Right hindlimb (tissue), 1 donor: ENCODE data around the gene DIS3L2.

Experiments used
- DNase-seq: peaks from one replicate; pipeline ENCODE4 v3.0.0-alpha.2; 2018

Gene DIS3L2

DNA sequence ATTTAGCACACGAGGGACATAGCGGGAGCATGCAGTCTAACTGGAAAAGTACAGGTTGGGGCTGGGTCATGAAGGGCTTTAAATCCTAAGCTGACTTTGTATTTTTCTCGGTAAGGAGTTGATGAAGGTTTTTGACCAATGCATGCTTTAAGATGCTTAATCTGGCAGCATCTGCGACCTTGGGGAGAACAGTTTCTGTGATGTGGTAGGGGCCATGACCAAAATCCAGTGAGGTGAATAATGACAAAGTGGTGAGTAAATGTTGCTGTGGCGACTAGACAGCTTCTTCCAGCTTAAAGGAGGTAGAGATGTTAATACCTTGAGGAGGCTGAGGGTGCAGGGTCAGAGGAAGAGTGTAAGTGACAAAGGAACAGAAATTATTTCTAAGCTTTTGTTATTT lies 242.4 kb downstream of the DIS3L2 start:
- no peak for DNase-seq

DNA sequence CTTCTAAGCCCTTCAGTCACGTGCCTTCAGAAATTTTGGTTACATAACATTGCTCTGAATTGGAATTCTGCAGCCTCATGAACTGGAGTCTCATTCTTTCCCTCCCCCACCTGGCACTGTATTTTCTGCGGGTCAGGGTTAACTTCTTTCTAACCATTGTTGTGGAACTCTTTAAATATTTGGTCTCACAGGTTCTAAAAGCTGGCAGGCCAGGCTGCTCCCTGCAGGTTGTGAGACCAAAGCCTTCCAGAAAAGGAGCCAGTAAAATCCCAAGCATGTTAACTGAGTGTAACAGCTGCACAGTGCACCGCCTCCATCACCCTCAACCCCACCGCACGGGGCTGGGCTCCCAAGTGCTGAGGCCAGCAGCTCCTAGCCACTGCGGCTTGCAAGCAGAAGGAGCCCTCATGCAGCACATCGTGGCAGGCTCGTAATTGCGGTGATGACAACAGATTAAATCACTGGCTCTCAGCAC lies 243.0 kb downstream of the DIS3L2 start:
- peak; percentile 59 for DNase-seq

DNA sequence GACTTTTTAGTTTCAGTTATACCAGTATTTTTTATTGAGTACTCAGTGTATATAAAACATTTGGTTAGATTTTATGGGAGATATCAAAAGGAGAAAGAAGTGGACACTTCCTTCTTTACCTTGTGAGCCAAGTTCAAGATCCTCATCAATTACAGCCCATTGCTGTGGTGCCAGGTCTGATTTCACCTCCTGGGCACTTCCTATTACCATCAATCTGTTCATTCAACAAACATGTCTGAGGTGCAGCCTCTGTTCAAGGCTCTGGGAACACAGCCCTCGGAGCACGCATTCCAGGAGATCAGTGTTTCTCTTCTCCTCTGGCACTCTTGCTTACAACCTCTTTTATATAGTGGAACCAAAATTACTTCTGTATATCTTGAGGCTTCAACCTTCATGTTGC lies 245.7 kb downstream of the DIS3L2 start:
- no peak for DNase-seq

DNA sequence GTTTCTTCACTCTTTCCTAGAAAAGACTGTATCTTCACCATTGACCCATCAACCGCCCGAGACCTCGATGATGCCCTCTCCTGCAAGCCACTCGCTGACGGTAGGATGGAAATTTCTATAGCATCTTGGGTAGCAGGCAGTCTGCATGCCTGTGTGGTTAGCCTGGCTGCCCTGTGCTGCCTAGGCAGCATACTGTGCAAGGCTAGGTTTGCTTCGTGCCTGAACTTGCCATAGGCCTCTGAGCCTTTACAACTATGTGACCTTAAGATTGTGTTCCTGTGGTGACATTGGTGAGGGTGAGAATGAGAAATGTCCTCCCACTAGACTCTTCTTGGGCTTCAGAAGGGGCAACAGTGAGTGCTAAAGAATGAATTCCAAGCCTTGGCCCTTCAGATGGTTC lies 248.8 kb downstream of the DIS3L2 start:
- DNase-seq: no peak

DNA sequence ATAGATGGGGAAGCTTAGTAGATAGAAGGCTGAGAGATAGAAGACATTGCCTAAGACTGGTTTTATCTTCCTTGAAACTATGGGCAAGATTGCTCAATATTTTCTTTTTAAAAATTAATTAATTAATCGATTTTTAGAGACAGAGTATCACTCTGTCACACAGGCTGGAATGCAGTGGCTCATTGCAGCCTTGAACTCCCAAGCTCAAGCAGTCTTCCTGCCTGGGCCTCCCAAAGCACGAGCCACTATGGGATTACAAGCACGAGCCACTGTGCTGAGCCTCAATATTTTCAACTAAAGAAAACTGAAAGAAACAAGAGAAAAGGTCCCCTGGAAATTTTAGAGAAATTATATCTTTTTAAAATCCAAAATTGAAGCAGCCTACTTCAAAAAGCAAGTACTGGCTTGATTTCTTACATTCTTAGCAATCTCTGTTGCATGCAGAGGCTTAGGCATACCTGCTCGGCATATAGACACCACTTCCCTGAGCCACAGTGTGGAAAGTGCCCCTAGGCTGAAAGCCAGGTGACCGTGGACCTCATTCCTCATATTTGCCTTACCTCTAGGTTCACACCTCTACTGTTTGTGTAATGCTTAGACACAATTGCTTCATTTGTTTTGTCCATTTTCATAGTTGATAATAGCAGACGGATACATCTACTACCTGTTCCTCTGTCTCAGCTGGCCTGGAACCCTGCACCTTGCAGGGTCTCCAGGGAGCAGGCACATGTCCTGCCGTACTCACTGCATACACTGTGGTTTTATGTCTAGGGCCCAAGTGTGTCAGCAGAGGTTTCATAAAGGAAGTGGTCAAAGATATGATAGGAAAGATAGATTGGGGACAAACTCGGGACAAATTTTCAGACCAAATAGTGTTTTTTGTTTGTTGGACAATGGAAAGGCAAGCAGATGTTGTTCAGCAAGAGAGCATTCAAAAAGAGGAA lies 250.5 kb downstream of the DIS3L2 start:
- no peak for DNase-seq

DNA sequence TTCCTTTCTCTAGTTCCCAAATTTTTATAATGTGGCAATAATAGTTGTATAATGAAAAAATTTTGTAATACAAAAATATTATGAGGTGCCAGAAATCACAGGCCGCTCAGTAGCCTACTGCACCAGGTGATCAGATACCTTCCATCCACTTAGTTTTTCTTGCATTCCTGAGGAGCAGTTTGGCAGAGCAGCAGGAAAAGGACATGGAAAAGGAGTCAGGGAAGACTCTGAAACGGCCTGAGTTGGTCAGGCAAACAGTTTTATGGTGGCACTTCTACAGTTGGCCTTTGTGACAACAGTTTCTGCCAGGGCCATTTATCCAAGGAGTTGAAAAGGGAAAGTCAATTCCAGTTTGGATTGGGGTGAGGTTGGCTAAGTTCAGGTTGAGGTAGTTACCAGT lies 251.7 kb downstream of the DIS3L2 start:
- peak; percentile 46 for DNase-seq

DNA sequence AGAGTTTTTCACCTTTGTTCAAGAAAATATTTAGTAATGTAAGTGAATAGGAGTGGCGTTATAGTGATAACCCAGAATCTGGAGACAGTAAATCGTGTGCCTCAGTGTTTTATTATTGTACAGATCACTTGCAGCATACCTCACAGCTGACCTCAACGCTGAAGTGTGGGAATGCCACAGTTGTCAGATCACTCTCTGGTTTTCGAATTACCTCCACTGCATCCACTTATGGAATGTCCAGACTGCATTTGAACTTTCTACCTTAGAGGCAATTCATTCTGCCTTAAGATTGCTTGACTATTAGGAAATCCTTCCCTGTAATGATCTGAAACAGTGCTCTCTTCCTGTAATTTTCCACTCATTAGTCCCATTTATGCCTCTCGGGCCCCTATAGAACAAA lies 252.5 kb downstream of the DIS3L2 start:
- no peak for DNase-seq

DNA sequence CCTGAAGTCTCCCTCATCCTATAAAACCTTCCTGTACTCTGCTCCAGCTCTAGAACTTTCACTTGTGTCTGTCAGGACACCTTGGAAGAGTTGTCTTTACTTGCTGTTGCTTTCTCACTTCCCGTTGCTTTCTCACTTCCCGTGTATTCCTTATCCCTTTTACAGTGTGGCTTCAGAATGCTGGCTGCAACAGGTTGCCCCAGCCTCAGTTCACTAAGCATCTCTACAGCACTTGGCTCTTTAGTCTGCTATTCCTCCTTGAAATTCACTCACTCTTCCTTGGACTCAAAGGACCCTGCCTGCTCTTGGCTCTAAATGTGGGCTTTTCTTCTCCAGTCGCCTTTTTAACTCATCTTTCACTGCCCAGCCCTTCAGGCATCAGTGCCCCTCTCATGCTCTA lies 254.5 kb downstream of the DIS3L2 start:
- no peak for DNase-seq

DNA sequence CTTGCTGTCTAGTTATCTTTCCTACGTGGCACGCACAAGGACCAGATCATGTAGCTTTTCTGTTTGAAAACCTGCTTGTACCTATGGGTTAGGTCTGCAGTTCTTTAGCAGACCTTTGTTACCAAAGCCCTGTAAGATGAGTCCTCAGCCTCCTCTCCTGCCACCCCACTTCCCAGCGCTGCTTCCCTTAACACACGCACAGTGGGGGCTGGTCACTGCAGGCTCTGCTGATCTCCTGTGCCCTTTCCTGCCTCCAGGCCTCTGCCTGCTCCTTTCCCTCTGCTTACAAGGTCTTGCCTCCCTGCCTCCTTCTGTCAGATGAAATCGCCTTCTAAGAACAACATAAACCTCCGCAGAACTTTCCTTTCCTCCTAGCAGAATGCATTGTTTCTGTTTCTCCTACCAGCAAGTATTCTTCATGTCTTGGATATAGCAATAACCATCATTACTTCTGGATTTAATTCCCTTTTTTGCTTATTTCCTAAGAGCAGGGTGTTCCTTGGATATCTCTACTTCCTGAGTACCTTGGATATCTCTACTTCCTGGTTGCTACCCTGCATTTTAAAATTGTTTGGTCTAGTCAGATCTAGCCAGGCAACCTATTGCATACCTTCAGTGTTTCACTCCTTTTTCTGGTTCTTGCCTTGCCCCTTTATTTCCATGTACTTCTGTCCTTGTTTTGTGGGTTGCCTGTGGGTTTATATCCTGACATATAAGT lies 257.4 kb downstream of the DIS3L2 start:
- DNase-seq: no peak

DNA sequence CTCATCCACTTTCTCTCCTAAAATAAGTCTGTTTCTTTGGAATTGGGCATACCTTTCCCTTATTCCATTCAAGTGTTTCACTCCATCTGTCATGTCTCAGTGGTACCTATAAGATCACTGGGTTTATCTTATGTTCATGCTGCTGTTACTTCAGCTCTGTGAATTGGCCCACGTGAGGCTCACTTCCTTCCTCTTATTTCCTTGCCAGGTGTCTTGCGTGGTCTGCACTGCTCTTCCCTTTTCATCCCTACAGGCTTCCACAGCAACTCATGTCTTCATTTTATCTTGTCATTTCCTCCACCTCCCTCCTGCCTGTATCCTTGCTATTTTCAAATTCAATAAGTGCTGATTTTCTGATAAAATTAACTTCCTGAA lies 258.0 kb downstream of the DIS3L2 start:
- DNase-seq: no peak

DNA sequence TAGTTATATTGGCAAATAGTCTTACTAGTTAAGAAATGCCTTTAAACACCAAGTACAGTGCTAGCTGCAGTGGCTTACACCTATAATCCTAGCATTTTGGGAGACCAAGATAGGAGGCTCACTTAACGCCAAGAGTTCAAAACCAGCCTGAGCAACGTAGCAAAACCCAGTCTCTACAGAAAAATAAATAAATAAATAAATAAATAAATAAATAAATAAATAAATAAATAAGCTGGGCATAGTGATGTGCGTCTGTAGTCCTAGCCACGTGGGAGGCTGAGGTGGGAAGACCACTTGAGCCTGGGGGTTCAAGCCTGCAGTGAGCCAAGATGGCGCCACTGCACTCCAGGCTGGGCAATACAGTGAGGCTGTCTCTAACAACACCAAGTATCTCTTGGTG lies 258.4 kb downstream of the DIS3L2 start:
- no peak for DNase-seq

DNA sequence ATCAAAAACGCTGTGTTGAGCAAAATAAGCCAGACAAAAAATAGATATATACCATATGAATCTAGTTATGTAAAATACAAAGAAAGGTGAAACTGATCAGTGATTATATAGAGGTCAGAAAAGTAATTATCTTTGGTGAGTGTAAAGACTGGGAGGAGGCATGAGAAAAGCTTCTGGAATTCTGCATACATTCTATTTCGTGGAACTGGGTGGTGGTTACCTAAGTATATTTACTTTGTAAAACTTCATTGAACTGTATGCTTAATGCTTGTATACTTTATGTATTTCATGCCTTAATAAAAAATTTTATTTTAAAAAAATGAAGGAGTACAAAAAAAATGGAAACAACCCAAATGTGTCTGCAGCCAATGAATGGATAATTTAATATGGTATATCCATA lies 263.9 kb downstream of the DIS3L2 start:
- DNase-seq: no peak

DNA sequence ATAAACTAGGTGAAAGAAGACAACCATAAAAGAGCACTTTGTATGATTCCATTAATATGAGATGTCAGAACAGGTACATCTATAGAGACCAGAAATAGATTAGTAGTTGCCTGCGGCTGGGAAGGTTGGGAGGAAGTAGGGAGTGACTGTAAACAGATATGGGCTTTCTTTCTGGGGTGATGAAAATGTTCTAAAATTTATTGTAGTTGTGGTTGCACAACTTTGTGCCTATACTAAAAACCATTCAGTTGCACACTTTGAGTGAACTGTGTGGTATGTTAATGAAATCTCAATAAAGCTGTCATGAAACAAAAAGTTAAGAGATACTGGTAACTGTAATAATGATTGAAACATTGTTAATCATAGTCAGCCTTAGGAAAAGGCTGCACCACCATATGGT lies 264.4 kb downstream of the DIS3L2 start:
- DNase-seq: no peak

DNA sequence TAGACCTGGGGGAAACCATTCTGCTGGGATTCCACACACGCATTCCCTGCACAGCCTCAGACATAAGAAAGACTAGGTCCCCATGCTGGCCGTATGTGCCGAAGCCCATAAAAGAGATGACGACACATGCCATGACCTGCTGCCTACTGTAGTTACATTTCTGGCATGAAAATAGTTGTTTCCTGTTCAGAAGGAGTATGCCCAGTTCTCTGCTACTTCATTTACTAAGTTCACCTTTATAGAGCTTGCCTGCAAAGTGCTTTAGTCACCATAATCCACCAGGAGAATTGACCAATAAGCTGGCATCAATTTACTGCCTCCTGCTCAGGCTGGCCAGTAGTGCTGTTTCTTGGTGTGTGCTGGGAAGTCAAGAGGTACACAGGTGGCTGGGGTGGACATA lies 266.8 kb downstream of the DIS3L2 start:
- no peak for DNase-seq

DNA sequence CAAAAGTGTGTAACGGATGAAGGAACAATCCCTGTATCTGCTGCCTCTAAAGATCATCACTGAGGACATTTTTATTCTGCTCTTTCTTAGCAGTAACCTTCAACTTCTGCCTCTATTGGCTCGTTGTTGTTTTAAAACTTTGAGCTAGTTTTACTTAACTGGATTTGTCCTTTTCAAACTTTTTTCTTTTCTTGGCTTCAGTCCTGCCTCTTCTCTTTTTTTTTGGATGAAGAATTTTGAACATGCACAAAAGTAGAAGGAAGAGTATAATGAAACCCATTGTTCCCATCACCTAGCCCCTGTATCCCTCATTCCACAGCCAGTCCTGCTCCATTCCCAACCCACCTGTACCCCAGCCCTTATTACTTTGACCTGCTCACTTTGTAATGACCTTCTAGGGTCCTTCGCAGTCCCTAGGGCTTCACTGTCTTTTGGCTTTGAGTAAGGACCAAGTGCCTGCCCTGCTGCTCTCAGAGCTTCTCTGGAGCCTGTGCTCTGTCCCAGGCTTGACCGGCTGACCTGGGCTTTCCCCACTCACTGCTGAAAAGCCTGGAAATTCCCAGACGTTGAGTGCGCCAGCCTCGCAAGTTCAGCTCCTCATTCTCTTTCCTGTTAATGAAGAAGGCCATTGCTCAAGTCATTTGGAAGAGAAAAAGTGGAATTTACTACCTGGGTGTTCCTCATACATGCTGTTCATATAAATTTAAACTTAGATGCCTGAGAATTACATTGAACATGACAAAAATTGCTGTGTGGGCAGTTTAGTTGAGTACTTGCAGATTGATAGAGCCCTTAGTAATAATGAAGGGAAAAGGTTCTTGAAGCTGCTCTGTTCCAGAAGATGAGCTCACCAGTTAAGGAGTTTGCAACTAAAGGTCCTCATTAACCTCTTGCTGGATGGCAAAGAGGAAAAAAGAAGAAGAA lies 267.7 kb downstream of the DIS3L2 start:
- no peak for DNase-seq

DNA sequence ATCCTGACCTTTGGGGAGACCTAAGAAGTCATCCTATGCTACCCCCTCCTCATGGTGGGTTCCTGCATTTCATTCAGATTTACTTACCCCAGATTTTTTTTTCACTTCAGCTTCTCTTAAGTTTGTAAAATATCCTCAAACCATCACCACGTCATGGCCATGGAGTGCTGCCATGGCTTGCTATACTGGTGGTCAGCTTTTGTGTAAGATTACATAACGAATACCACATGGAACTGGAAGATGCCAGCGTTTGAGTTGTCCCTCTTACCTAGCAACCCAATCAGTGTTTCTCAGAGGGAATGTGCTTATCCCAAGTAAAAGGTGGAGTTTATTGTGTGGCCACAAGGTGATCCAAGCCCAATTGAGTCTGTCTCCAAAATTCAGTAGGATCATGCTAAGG lies 268.4 kb downstream of the DIS3L2 start:
- DNase-seq: no peak

DNA sequence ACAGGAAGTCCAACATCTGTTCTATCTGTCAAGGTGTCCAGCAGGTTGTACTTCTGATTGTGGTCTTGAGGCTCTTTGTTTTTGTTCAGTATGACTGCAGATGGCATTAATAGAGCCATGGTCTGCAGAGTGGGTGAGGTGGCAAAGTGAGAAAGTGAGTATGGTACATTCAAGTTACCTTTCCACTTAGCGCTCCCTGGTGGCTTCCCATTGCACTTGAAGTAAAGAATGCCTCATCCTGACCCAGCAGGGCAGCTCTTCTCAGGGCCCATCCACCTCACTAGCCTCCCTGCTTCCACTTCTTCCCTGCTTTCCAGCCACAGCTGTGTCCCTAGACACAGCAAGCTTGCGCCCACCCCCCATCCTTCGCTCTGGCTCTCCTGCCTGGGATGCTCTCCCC lies 269.0 kb downstream of the DIS3L2 start:
- no peak for DNase-seq

DNA sequence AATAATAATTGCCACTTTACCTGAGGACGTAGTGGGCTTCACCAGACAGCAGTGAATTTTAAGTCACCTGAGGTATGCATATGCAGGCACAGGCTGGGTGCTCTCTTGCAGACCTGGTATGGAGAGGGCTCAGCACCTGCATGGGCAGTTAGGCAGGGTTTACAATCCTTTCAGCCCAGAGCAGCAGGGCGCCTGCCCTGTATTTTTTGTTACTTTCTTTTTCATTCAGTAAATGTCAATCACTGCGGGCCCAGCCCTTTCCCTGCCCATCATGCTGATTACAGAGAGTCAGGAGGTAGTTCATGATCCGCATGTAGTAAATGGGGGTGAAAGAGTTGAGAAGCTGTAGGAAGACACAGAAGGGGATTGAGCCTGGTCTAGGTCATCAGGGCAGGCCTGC lies 270.0 kb downstream of the DIS3L2 start:
- DNase-seq: no peak

DNA sequence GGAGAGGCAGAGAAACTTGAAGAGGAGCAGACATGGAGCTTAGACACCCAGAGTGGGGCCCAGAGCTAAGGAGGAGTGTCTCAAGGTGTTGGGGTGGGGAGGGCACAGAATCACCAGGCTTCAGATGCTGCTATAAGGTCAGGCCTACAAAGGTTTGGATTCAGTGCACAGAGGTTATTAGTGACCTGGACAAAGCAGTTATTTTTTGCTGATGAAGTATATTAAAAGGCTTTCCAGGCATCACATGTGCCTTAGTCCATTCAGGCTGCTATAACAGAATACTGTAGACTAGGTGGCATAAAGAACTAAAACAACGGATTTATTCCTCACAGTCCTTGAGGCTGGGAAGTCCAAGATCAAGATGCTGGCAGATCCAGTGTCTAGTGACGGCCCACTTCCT lies 271.4 kb downstream of the DIS3L2 start:
- no peak for DNase-seq

DNA sequence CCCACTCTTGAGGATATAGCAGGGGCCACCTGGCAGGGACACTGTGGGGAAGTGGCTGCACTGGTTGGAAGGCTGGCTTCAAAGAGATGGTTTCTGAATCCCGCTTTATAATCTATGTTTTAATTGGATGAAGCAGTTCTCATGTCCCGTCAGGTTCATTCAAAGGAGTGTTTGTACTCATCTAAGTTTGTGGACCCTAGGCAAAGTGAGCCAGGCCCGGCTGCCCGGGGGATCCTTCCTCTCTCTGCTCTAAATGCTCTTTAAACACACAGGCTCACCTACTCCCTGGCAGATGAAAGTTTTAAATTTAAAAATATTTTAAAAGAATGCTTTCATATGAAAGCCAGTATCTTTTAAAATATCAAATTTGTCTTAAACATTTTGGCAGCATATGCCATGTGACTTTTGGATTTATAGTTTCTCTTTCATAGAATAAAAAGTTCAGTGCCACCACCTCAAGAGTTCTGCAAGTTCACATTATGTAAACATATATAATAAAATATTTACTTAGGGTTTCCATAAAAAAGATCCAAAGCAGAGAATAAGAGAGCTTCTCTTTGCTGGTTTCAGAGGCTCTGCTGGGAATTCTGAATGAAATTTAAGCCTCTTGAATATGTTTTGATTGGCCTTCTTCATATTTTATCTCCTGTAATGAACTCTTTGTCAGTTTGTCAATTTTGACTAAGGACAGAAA lies 273.6 kb downstream of the DIS3L2 start:
- DNase-seq: no peak

DNA sequence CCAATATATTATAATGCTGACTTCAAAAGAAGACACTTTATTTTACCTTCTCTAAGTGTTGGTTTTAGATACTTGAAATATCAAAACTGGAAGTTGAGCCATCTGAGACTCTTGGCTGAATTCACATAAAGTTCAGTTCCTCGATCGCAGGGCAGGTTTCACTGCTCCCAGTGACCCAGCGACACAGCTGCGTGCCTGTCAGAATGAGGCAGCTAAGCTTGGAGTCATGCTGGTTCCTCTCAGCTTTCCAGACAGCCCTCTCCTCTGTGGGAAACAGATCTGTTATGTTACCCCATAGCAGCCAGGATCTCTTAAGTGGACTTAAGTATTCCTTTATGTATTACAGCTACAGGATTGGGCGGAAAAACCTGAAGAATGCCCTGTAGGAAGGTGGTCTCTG lies 274.2 kb downstream of the DIS3L2 start:
- no peak for DNase-seq

DNA sequence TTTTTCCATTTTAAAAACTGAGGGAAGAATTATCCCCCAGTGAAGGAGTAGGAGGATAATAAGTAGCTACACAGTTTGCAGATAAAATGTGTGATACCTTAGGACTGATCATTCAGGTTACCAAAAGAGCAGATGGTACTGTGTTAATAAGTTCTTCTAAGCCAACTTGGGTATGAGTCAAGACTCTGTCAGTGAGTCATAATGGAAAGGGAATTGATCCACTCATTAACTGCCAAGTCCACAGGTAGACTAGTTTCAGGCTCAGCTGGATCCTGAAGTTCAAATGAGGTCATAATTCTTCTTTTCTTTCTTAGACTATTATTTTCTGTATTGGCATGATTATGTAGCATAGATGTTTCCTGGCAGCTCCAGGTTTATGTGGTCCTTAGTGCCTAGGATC lies 274.7 kb downstream of the DIS3L2 start:
- no peak for DNase-seq

DNA sequence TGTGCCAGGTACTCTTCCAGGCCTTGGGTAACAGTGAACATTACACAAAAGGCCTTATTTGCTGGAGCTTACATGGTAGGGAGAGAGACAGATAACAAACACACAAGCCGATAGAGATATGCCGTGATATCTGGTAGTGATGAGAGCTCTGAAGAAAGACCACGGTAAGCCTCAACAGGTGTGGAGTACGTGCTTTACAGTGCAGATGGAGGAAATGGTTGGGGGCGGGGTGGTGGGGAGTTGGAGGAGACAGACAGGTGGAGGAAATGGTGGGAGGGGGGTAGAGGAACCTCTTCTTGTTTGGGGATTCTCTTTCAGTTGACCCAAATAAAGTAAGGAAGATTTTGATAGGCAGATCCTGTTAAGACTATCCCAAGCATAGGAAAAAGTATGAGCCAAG lies 276.0 kb downstream of the DIS3L2 start:
- DNase-seq: no peak
